ENCODE data around the gene SEC14L5.

Gene SEC14L5

DNA sequence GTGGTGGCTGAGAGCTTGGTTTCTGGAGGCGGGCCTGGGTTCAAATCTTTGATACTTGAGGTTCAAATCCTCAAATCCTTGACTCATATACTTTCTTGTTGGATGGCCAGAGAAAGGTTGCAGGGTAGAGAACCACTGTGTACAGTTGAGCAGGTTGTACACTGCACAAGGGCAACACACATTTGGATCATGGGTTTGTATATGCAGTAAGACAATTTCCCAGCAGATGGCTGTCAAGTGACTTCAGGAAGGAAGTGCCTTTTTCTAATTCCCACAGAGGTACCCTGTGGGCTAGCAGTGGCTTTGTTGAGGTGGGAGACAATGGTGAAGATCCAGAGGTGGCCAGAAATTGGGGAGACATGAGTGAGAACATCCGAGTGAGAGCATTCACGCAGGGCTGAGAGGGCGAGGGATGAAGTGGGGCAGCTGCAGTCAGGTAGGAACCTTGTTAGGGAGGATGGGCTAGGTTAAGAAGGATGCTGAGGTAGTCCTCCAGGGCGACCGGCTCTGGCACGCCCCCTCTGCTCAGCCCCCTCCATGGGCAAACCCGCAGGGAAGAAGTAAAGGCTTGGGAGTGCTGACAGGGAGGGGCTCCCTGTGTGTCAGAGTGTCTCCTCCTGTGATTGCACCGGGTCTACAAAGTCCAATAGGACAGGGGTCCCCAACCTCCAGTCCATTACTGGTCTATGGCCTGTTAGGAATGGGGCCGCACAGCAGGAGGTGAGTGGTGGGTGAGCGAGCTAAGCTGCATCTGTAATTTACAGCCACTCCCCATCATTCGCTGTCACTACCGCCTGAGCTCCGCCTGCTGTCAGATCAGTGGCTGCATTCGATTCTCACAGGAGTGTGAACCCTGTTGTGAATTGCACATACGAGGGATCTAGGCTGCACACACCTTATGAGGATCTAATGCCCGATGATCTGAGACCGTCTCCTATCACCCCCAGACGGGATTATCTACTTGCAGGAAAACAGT lies 104.9 kb downstream of the SEC14L5 start:
- in situ Hi-C loops (cut with HindIII; ENCODE audit: low sequenced_read_pairs): no loop called here

DNA sequence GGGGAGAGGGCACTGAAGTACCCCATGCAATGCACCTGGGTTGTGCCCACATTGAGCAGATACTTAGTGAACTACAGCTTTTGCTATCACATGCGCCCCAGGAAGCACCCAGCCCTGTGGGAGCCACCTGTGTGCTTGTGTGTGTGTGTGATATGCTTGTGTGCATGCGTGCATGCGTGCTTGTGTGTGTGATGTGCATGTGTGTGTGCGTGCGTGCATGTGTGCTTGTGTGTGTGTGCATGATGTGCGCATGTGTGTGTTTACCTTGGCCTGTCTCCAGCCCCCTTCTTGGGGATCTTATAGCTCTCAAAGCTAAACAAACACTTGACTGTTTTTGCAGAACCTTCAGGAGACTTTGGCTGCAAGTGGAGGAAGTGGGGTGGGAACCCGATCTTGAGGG lies 106.8 kb downstream of the SEC14L5 start:
- in situ Hi-C loops (cut with HindIII; ENCODE audit: low sequenced_read_pairs): no loop called here

DNA sequence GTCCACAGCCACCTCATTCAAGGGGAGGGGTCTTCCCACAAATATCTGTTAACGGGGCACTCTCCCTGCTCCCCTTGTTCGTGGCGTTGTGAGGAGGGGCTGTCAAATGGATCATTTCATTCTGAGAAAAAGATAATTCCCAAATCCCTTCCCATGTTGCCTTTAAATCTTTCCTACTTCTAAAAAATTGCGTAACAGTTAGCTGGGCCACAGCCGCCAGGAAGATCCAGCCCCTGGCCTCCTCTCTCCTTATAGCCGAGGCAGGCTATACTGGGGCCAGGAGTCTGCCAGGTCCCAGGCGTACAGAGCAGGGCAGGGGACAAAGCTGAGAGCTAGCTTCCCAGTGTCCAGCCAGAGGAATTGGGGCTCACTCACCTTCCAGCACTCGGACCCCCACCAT lies 107.2 kb downstream of the SEC14L5 start:
- in situ Hi-C loops (cut with HindIII; ENCODE audit: low sequenced_read_pairs): no loop called here

DNA sequence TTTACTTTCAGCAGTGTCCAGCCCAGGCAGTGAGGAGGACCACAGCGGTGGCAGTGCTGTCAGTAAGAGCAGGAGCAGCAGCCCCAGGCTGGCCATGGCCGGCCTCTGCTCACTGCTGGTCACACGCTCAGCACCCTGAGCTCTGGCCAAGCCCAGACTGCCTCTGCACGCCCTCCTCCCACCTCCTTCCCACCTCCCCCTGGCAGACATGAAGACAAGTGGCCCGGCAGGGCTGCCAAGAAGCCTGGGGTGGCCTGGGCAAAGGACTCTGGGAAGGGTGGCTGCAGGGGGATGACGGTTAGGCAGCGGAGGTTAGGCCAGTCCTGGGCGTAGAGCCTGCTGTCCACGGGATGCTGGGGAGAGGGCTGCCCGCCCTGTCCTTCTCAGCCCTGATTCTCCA lies 107.7 kb downstream of the SEC14L5 start, which contains the start of gene C16orf89:
Gene C16orf89 (minus strand): TSS at position 144 of the 400 bp plus-strand sequence. CDS start 48 bp downstream, at position 96.
- in situ Hi-C loops (cut with HindIII; ENCODE audit: low sequenced_read_pairs): no loop called here

DNA sequence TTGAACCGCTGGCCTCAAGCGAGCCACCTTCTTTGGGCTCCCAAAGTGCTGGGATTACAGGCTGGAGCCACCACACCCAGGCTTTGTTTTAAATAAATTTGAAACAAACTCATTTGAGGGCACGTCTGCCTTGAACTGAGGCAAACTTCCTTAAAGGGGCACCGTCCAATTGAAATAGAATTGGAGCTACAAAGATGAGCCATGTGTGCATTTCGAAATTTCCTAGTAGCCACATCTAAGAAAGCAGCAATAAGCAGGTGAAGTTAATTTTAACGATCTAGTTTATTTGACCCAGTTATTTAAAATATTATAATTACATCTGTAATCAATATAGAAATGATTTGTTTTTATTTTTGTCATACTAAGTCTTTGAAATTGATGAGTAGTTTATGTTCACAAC lies 108.4 kb downstream of the SEC14L5 start:
- in situ Hi-C loops (cut with HindIII; ENCODE audit: low sequenced_read_pairs): no loop called here

Data from endothelial cell of hepatic sinusoid (primary cell).